HepG2 (cell line): Measurements from ENCODE around the gene MYH9. TPM values are rescaled to one million over a fixed set of nuclear protein-coding genes. Genes with fewer than 3 reads are reported as not detected.

Experiments used
- BRD4 ChIP-seq: sonication (generic); formaldehyde crosslinking; IDR thresholded peaks from 2 replicates; pipeline ENCODE4 v1.4.0; 2020; ENCODE audit warnings: missing genetic modification reagents
- CBX2 ChIP-seq, 2 experiments: fragments of 200-600 bp in 1 of 2; sonication (generic); formaldehyde crosslinking in 1 of 2; IDR thresholded peaks; 2 replicates each; pipeline versions ENCODE4 v1.7.0 to v1.8.1; 2018 to 2022; ENCODE audit warnings: low read depth in 2 of 2, low read length in 1 of 2, mild to moderate bottlenecking in 1 of 2, missing genetic modification reagents in 1 of 2
- ELF3 ChIP-seq: IDR thresholded peaks from 2 replicates; pipeline ENCODE4 v1.6.1; 2016; ENCODE audit warnings: missing genetic modification reagents, missing compliant biosample characterization
- EZH2 ChIP-seq: conservative IDR thresholded peaks from 2 replicates; pipeline ENCODE4 v1.6.1; 2012; ENCODE audit warnings: mild to moderate bottlenecking, low read depth, low read length, moderate library complexity
- FOXK1 ChIP-seq: sonication (generic); formaldehyde crosslinking; IDR thresholded peaks from 2 replicates; pipeline ENCODE4 v1.4.0; 2020; ENCODE audit warnings: low read depth, missing genetic modification reagents, borderline replicate concordance
- GFI1 ChIP-seq: sonication (generic); formaldehyde crosslinking; IDR thresholded peaks from 2 replicates; pipeline ENCODE4 v1.5.0; 2020; ENCODE audit warnings: missing genetic modification reagents, mild to moderate bottlenecking, borderline replicate concordance
- HCFC1 ChIP-seq: fragments of 150-350 bp; IDR thresholded peaks from 2 replicates; pipeline ENCODE4 v1.6.1; 2014; ENCODE audit warnings: low read depth, low read length
- HDAC2 ChIP-seq: sonication (generic); formaldehyde crosslinking; IDR thresholded peaks from 2 replicates; pipeline ENCODE4 v1.4.0; 2020; ENCODE audit warnings: missing genetic modification reagents
- KDM6A ChIP-seq: IDR thresholded peaks from 2 replicates; pipeline ENCODE4 v1.6.1; 2016; ENCODE audit warnings: low read depth
- MIXL1 ChIP-seq: IDR thresholded peaks from 2 replicates; pipeline ENCODE4 v1.6.1; 2016
- NFE2L2 ChIP-seq: fragments of 150-350 bp; IDR thresholded peaks from 2 replicates; pipeline ENCODE4 v1.6.1; 2014; ENCODE audit warnings: low read length
- PAWR ChIP-seq: sonication (generic); formaldehyde crosslinking; IDR thresholded peaks from 2 replicates; pipeline ENCODE4 v1.4.0; 2020; ENCODE audit warnings: missing genetic modification reagents, mild to moderate bottlenecking, borderline replicate concordance
- POLR2AphosphoS5 ChIP-seq: IDR thresholded peaks from 2 replicates; pipeline ENCODE4 v1.6.1; 2012; ENCODE audit warnings: low read depth, low read length
- RFXAP ChIP-seq: sonication (generic); formaldehyde crosslinking; IDR thresholded peaks from 2 replicates; pipeline ENCODE4 v1.4.0; 2020; ENCODE audit warnings: missing genetic modification reagents, borderline replicate concordance
- SMAD1 ChIP-seq: sonication (generic); formaldehyde crosslinking; IDR thresholded peaks from 2 replicates; pipeline ENCODE4 v1.4.0; 2020; ENCODE audit warnings: missing genetic modification reagents, low read depth, mild to moderate bottlenecking, borderline replicate concordance
- SP140L ChIP-seq: sonication (generic); formaldehyde crosslinking; IDR thresholded peaks from 2 replicates; pipeline ENCODE4 v1.4.0; 2020; ENCODE audit warnings: missing genetic modification reagents, borderline replicate concordance
- ZNF10 ChIP-seq: sonication (generic); formaldehyde crosslinking; IDR thresholded peaks from 2 replicates; pipeline ENCODE4 v1.4.0; 2020; ENCODE audit warnings: mild to moderate bottlenecking, low read depth, missing genetic modification reagents, borderline replicate concordance
- ZNF143 ChIP-seq: sonication (generic); formaldehyde crosslinking; IDR thresholded peaks from 2 replicates; pipeline ENCODE4 v1.4.0; 2020; ENCODE audit warnings: missing genetic modification reagents
- ZNF335 ChIP-seq: sonication (generic); formaldehyde crosslinking; IDR thresholded peaks from 2 replicates; pipeline ENCODE4 v1.4.0; 2020; ENCODE audit warnings: missing genetic modification reagents
- ZNF605 ChIP-seq: sonication (generic); formaldehyde crosslinking; IDR thresholded peaks from 2 replicates; pipeline ENCODE4 v1.8.0; 2022; ENCODE audit warnings: mild to moderate bottlenecking, missing genetic modification reagents
- ZNF678 ChIP-seq: sonication (generic); formaldehyde crosslinking; IDR thresholded peaks from 2 replicates; pipeline ENCODE4 v1.4.0; 2020; ENCODE audit warnings: mild to moderate bottlenecking, missing genetic modification reagents
- ZNF772 ChIP-seq: sonication (generic); formaldehyde crosslinking; IDR thresholded peaks from 2 replicates; pipeline ENCODE4 v1.5.0; 2020; ENCODE audit warnings: mild to moderate bottlenecking, missing genetic modification reagents
- ZNF780A ChIP-seq: sonication (generic); formaldehyde crosslinking; IDR thresholded peaks from 2 replicates; pipeline ENCODE4 v1.8.0; 2022; ENCODE audit warnings: mild to moderate bottlenecking, missing genetic modification reagents, moderate library complexity
- polyA plus RNA-seq, 8 experiments: library from polyadenylated mRNA; depleted of rRNA in 3 of 8; stranded (reverse) in 7 of 8; unstranded in 1 of 8; fragments of >200 nt; fragmentation: Illumina TruSeq in 4 of 8; extraction: Trizol in 4 of 8; gene quantifications; 2 replicates each; pipeline versions ENCODE4 v1.2.1 to v1.2.3, GENCODE V29; 2011 to 2016; ENCODE audit warnings: low read depth in 4 of 8, missing spikeins in 1 of 8, mixed read lengths in 1 of 8; ENCODE audit not compliant: insufficient read depth in 1 of 8
- total RNA-seq, 5 experiments: library from RNA; depleted of rRNA; stranded (reverse); fragments of >200 nt; fragmentation: Illumina TruSeq; extraction: Trizol; gene quantifications; 2 replicates each; pipeline ENCODE4 v1.2.3, GENCODE V29; 2016; ENCODE audit warnings: low read depth in 1 of 5
- TF ChIP-seq, protein P1 (sequence below): sonication (generic); formaldehyde crosslinking; IDR thresholded peaks from 2 replicates; pipeline ENCODE4 v1.9.0; 2021; ENCODE audit warnings: missing genetic modification reagents, borderline replicate concordance
- TF ChIP-seq, protein P2 (sequence below): sonication (generic); formaldehyde crosslinking; IDR thresholded peaks from 2 replicates; pipeline ENCODE4 v1.5.0; 2020; ENCODE audit warnings: missing genetic modification reagents, mild to moderate bottlenecking, borderline replicate concordance
- TF ChIP-seq, protein P3 (sequence below): sonication (generic); formaldehyde crosslinking; conservative IDR thresholded peaks from 2 replicates; pipeline ENCODE4 v1.4.0; 2020; ENCODE audit warnings: missing genetic modification reagents
- TF ChIP-seq, protein P4 (sequence below): sonication (generic); formaldehyde crosslinking; IDR thresholded peaks from 2 replicates; pipeline ENCODE4 v1.8.1; 2023; ENCODE audit warnings: mild to moderate bottlenecking, missing genetic modification reagents

MYH9 gene
- total and polyA plus RNA-seq, 2 of the 13 experiments (the other 11 are each of a cell fraction or from before 2014, with no cell fraction given), result 50.7 to 98.5 TPM

DNA sequence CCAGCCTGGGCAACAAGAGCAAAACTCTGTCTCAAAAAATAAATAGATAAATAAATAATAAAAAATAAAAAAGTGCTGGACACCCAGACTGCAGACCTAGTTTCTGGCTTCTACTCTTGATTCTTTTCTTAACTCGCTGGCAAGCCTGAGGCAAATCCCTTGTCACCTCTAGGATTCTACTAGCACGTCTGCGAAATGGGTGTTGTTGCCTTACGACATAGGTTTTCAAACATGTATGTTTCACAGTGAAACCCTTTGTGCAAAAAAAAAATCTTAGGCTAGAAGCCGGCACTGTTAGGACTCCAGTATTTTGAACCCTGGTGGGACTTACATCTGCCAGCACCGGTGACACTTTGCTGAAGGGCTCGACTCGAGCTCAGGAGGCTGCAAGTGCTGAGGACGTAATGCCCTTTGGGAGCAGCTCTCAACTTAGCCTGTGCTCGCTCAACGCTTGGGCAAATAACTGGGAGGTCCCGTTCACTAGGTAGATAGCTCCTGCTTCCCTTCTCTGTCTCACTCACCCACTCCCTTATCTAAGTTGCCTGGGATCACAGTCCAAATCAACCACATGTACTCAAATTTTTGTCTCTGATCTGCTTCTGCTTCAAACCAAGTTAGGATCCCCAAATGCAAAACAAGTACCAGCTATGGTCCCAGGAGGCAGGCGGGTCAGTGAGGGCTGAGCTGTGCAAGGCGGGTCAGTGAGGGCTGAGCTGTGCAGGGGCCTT is 34.7 kb upstream of the MYH9 start (continued):
- TF ChIP-seq, protein P1, sequence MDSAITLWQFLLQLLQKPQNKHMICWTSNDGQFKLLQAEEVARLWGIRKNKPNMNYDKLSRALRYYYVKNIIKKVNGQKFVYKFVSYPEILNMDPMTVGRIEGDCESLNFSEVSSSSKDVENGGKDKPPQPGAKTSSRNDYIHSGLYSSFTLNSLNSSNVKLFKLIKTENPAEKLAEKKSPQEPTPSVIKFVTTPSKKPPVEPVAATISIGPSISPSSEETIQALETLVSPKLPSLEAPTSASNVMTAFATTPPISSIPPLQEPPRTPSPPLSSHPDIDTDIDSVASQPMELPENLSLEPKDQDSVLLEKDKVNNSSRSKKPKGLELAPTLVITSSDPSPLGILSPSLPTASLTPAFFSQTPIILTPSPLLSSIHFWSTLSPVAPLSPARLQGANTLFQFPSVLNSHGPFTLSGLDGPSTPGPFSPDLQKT (CRISPR knock-in tag), result no peak
- TF ChIP-seq ZNF772 (CRISPR knock-in tag) (no peak), HCFC1 (no peak), SMAD1 (CRISPR knock-in tag) (no peak), FOXK1 (no peak), POLR2AphosphoS5 (peak; percentile 78), CBX2 (IDR thresholded peaks at IDR 0.05; ENCODE audit: low read depth, low read length) (no peak), CBX2 (CRISPR knock-in tag; IDR thresholded peaks at IDR 0.05; ENCODE audit: low read depth) (no peak), ZNF10 (no peak), ZNF780A (CRISPR knock-in tag) (no peak), KDM6A (0 out of 2 replicates have a peak, but pooled peaks have one; percentile 22), ELF3 (CRISPR knock-in tag) (peak; percentile 59; the same call in 1 of the 2 replicates), BRD4 (CRISPR knock-in tag) (0 out of 2 replicates have a peak, but pooled peaks have one; percentile 20), MIXL1 (no peak), RFXAP (CRISPR knock-in tag) (no peak; the same call in 1 of the 2 replicates), PAWR (CRISPR knock-in tag) (no peak), ZNF605 (CRISPR knock-in tag) (no peak), HDAC2 (CRISPR knock-in tag) (peak; percentile 40), SP140L (CRISPR knock-in tag) (no peak), GFI1 (CRISPR knock-in tag) (peak; percentile 16; the same call in 1 of the 2 replicates), ZNF335 (CRISPR knock-in tag) (no peak), ZNF143 (CRISPR knock-in tag) (no peak), ZNF678 (CRISPR knock-in tag) (no peak), NFE2L2 (no peak), EZH2 (no peak)
- TF ChIP-seq, protein P2, sequence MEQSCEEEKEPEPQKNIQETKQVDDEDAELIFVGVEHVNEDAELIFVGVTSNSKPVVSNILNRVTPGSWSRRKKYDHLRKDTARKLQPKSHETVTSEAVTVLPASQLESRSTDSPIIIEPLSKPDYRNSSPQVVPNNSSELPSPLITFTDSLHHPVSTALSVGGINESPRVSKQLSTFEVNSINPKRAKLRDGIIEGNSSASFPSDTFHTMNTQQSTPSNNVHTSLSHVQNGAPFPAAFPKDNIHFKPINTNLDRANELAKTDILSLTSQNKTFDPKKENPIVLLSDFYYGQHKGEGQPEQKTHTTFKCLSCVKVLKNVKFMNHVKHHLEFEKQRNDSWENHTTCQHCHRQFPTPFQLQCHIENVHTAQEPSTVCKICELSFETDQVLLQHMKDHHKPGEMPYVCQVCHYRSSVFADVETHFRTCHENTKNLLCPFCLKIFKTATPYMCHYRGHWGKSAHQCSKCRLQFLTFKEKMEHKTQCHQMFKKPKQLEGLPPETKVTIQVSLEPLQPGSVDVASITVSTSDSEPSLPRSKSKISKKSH (CRISPR knock-in tag), result no peak
- TF ChIP-seq, protein P3, sequence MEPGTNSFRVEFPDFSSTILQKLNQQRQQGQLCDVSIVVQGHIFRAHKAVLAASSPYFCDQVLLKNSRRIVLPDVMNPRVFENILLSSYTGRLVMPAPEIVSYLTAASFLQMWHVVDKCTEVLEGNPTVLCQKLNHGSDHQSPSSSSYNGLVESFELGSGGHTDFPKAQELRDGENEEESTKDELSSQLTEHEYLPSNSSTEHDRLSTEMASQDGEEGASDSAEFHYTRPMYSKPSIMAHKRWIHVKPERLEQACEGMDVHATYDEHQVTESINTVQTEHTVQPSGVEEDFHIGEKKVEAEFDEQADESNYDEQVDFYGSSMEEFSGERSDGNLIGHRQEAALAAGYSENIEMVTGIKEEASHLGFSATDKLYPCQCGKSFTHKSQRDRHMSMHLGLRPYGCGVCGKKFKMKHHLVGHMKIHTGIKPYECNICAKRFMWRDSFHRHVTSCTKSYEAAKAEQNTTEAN (CRISPR knock-in tag), result no peak
- TF ChIP-seq, protein P4, sequence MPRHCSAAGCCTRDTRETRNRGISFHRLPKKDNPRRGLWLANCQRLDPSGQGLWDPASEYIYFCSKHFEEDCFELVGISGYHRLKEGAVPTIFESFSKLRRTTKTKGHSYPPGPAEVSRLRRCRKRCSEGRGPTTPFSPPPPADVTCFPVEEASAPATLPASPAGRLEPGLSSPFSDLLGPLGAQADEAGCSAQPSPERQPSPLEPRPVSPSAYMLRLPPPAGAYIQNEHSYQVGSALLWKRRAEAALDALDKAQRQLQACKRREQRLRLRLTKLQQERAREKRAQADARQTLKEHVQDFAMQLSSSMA (CRISPR knock-in tag), result no peak
